Esophagus muscularis mucosa (tissue), 4 donors: ENCODE results near the gene SCUBE2. TPM values are rescaled to one million over a fixed set of nuclear protein-coding genes. Genes with fewer than 3 reads are reported as not detected.

ENCODE experiments used
- DNase-seq: peaks from one replicate; pipeline ENCODE4 v3.0.0-alpha.2; 2017; ENCODE audit errors: extremely low spot score
- H3K27ac ChIP-seq, 4 donors: fragments of 200-600 bp; sonication (generic); replicated peaks in 1 of 4; 1 replicate in 3 of 4; 2 replicates in 1 of 4; pipeline ENCODE4 v1.5.1; 2016 to 2019; ENCODE audit warnings: mild to moderate bottlenecking in 1 of 4
- H3K27me3 ChIP-seq, 4 donors: fragments of 200-600 bp; sonication (generic); one replicate each; pipeline versions ENCODE4 v1.5.1 to v1.6.0; 2016 to 2019
- H3K36me3 ChIP-seq, 4 donors: fragments of 200-600 bp; sonication (generic); one replicate each; pipeline ENCODE4 v1.5.1; 2016 to 2019
- H3K4me1 ChIP-seq, 4 donors: fragments of 200-600 bp; sonication (generic); one replicate each; pipeline ENCODE4 v1.5.1; 2016 to 2019
- H3K4me3 ChIP-seq, 4 donors: fragments of 200-600 bp; sonication (generic); 1 replicate in 2 of 4; 2 replicates in 2 of 4; pipeline ENCODE4 v1.5.1; 2016 to 2019; ENCODE audit warnings: mild to moderate bottlenecking in 4 of 4, moderate library complexity in 1 of 4
- H3K9me3 ChIP-seq, 4 donors: fragments of 200-600 bp; sonication (generic); 1 replicate in 3 of 4; 2 replicates in 1 of 4; pipeline ENCODE4 v1.5.1; 2016 to 2019
- EP300 ChIP-seq: sonication (generic); formaldehyde crosslinking; IDR thresholded peaks from one replicate; pipeline ENCODE4 v1.6.1; 2017; ENCODE audit warnings: antibody characterized with exemption
- POLR2A ChIP-seq: fragments of 450-650 bp; IDR thresholded peaks from one replicate; pipeline ENCODE4 v1.6.1; 2017; ENCODE audit warnings: antibody characterized with exemption, moderate library complexity, mild to moderate bottlenecking, low read depth
- POLR2AphosphoS5 ChIP-seq, 2 donors: sonication (generic); formaldehyde crosslinking; IDR thresholded peaks; one replicate each; pipeline ENCODE4 v1.6.1; 2017; ENCODE audit warnings: antibody characterized with exemption in 2 of 2
- WGBS: methylation state at CpG from one replicate; pipeline ENCODE4 v1.1.5; 2018; 5-methylcytosine and 5-hydroxymethylcytosine counted together
- intact Hi-C: fragments of 100-400 bp; cut with DNase I; formaldehyde crosslinking; loops from one replicate; pipeline ENCODE4 v1.15.1; 2023
- small RNA-seq, 3 donors: library from RNA; depleted of rRNA; stranded (forward); fragments of <200 nt; gene quantifications; one replicate each; pipeline ENCODE3, GENCODE V24; 2016
- total RNA-seq, 4 donors: library from RNA; depleted of rRNA; stranded (reverse); fragments of >200 nt; gene quantifications; one replicate each; pipeline versions ENCODE4 v1.1.0 to v1.2.1, GENCODE V29; 2016
- TF ChIP-seq, protein P1 (sequence below), 3 experiments: fragments of 200-600 bp in 2 of 3; fragments of 450-650 bp in 1 of 3; sonication (generic) in 2 of 3; IDR thresholded peaks; one replicate each; pipeline ENCODE4 v1.5.1; 2017 to 2019; ENCODE audit warnings: antibody characterized with exemption in 3 of 3, mild to moderate bottlenecking in 2 of 3, moderate library complexity in 1 of 3

The SCUBE2 gene
- total RNA-seq, 4 donors from 2014 or later: 1.7 to 11.5 (median 8.2) TPM

DNA sequence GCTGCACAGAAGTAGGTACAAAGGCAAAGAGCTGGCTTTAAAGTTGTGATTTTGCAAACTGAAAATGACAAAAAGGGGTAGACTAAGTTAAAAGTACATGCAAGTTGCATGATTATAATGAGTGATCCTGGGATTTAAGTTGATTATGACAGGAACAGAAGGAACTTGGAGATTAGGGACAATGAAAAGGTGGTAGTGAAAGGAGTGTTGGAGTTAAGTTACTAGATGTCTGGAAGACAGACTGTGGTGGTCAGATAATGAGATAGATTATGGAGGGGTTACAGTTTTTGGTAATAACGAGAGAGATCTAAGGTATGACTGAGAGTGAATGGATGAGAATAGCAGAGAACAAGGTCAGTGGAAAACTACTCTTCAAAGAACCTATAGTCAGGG, 119.5 kb downstream of the SCUBE2 start:
- 70% methylated on average over 1 of the region's 1 CpG for WGBS
- intact Hi-C loops: no loop called here
- no peaks in the 10 kb centered on the region for H3K9me3 ChIP-seq
- no peaks in the 10 kb centered on the region for H3K4me1 ChIP-seq
- DNase-seq: no peak
- H3K4me3 ChIP-seq: no peak overlapping the region
- no peak overlapping the region for H3K27ac ChIP-seq
- no peaks in the 10 kb centered on the region for H3K27me3 ChIP-seq
- peaks cover 0 to 16% (median 2%) of the 10 kb centered on the region in 4 donors for H3K36me3 ChIP-seq
- no peak for TF ChIP-seq EP300
- no peak for TF ChIP-seq POLR2AphosphoS5 (IDR thresholded peaks at IDR 0.05)
- TF ChIP-seq, protein P1, sequence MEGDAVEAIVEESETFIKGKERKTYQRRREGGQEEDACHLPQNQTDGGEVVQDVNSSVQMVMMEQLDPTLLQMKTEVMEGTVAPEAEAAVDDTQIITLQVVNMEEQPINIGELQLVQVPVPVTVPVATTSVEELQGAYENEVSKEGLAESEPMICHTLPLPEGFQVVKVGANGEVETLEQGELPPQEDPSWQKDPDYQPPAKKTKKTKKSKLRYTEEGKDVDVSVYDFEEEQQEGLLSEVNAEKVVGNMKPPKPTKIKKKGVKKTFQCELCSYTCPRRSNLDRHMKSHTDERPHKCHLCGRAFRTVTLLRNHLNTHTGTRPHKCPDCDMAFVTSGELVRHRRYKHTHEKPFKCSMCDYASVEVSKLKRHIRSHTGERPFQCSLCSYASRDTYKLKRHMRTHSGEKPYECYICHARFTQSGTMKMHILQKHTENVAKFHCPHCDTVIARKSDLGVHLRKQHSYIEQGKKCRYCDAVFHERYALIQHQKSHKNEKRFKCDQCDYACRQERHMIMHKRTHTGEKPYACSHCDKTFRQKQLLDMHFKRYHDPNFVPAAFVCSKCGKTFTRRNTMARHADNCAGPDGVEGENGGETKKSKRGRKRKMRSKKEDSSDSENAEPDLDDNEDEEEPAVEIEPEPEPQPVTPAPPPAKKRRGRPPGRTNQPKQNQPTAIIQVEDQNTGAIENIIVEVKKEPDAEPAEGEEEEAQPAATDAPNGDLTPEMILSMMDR (IDR thresholded peaks at IDR 0.05): no peak
- TF ChIP-seq POLR2A: no peak

DNA sequence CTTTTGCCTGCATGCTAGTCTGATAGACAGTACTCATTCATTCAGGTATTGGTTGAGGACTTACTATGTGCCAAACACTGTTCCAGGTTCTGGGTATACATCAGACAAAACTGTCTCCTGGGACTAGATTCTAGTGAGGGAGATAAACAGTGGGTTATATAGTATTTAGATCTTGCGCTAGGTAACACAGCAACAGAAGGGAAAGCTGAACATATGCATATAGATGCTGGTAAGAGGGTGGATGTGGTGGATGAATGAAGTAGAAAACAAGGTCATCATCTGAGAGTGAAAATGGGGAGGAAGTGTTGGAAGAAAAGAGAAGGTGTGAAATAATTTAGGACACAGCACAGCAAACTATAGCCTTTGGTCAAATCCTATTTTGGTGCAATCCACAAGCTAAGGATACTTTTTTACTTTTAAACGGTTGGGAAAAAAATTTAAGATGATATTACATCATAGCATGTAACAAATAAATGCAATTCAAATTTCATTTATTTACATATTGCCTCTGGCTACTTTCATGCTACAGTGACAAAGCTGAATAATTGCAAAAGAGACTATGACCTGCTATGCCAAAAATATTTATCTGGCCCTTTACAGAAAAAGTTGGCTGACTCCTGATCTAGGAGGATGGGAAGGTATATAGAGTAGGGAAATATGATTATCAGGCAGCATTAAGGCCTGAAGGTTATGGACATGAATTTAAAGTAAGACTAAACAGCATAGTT, 120.0 kb downstream of the SCUBE2 start:
- 78% methylated on average over 2 of the region's 2 CpGs for WGBS
- Histone ChIP-seq H3K4me3 (no peak overlapping the region), H3K36me3 (peaks cover 0 to 16% (median 2%) of the 10 kb centered on the region in 4 donors), H3K27me3 (no peaks in the 10 kb centered on the region), H3K9me3 (no peaks in the 10 kb centered on the region), H3K27ac (no peak overlapping the region), H3K4me1 (no peaks in the 10 kb centered on the region)
- TF ChIP-seq POLR2AphosphoS5 (IDR thresholded peaks at IDR 0.05) (no peak), EP300 (no peak), POLR2A (no peak)
- TF ChIP-seq, protein P1 (IDR thresholded peaks at IDR 0.05): no peak
- no peak for DNase-seq
- intact Hi-C loops: no loop called here

Small RNA genes lying within 50 kb of the gene (small RNA-seq; reads per million reads assigned to genes)
- 0 reads per million in 3 donors for gene MIR5691

Other genes with a start within 250 kb of the SCUBE2 start
- 10 to 100 TPM; 30.5 to 56.4 (median 41.7) TPM for gene AKIP1, start 180.4 kb downstream of the SCUBE2 start, total RNA-seq
- not detected for gene C11orf16, start 158.7 kb downstream of the SCUBE2 start, total RNA-seq
- not detected for gene ASCL3, start 148.6 kb downstream of the SCUBE2 start, total RNA-seq
- 10 to 100 TPM; 13.3 to 24.4 (median 20.5) TPM for gene TMEM9B, start 127.2 kb downstream of the SCUBE2 start, total RNA-seq
- gene NRIP3, start 87.6 kb downstream of the SCUBE2 start, total RNA-seq: 1 to 10 TPM; 2.1 to 4.0 (median 3.5) TPM
- 100 to 1,000 TPM; 103 to 135 (median 108) TPM for gene DENND5A, start 173.8 kb upstream of the SCUBE2 start, total RNA-seq
- 10 to 100 TPM; 13.3 to 21.1 (median 17.4) TPM for gene TMEM41B, start 223.0 kb upstream of the SCUBE2 start, total RNA-seq